Brain microvascular endothelial cell (primary cell): ENCODE results near the gene IL4R.

Experiments
- DNase-seq: peaks from one replicate; pipeline ENCODE4 v3.0.0-alpha.2; 2020
- H3K27ac ChIP-seq: fragments of 250-450 bp; sonication (Bioruptor Pico); 2 replicates; pipeline ENCODE4 v1.5.1; 2020; ENCODE audit warnings: mild to moderate bottlenecking, moderate library complexity
- H3K27me3 ChIP-seq: fragments of 250-450 bp; sonication (Bioruptor Pico); replicated peaks from 2 replicates; pipeline ENCODE4 v1.5.1; 2020; ENCODE audit warnings: mild to moderate bottlenecking
- H3K36me3 ChIP-seq: fragments of 250-450 bp; sonication (Bioruptor Pico); replicated peaks from 2 replicates; pipeline ENCODE4 v1.5.1; 2020; ENCODE audit warnings: mild to moderate bottlenecking
- H3K4me3 ChIP-seq: 2 replicates; pipeline ENCODE4 v1.5.1; 2011; ENCODE audit warnings: low read depth, mild to moderate bottlenecking, control low read depth, low read length, moderate library complexity
- in situ Hi-C: cut with HindIII; loops from 2 replicates; pipeline ENCODE4 v1.10.0; 2017; ENCODE audit warnings: low sequenced_read_pairs, low pct_ligation_motif_present
- TF ChIP-seq, protein P1 (sequence below): IDR thresholded peaks from 2 replicates; pipeline ENCODE4 v1.5.1; 2011; ENCODE audit warnings: low read depth, mild to moderate bottlenecking, moderate library complexity, low read length, control low read depth, inconsistent platforms; ENCODE audit errors: missing control alignments

The IL4R gene

DNA sequence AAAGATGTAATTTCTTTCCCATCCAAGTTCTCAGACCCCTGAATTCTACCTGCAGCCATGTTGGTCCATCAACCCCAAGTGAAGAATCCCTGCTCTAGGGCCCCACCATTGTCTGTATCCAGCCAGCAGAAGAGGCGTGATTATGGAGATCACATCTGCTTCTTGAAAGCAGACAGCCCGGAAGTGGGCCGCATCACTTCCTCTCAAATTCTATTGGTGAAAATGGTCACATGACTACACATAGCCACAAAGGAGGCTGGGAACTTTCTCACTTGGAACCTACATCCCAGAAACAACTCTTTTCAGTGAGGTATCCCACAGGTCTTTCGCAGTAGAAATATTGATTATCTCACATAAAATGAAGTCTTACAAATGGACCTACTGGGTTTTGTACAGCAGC, 40.1 kb downstream of the IL4R start:
- H3K27ac ChIP-seq: no peak overlapping the region

DNA sequence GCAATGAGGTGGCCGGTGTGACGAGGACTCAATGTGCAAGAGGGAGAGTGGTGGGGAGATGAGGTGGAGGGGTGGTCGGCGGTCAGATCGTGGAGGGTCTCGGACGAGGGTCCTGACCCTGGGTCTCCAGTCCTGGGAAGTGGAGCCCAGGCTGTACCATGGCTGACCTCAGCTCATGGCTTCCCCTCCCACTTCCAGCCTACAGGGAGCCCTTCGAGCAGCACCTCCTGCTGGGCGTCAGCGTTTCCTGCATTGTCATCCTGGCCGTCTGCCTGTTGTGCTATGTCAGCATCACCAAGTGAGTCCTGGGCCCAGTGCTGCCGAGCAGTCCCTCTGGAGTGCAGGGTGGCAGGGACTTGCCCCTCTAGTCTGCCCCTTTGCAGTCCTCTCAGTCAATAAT, 41.8 kb downstream of the IL4R start:
- Histone ChIP-seq H3K27me3 (no peaks in the 10 kb centered on the region), H3K4me3 (no peak overlapping the region), H3K36me3 (peaks cover 85% of the 10 kb centered on the region), H3K27ac (no peak overlapping the region)
- in situ Hi-C loops: no loop called here
- TF ChIP-seq, protein P1, sequence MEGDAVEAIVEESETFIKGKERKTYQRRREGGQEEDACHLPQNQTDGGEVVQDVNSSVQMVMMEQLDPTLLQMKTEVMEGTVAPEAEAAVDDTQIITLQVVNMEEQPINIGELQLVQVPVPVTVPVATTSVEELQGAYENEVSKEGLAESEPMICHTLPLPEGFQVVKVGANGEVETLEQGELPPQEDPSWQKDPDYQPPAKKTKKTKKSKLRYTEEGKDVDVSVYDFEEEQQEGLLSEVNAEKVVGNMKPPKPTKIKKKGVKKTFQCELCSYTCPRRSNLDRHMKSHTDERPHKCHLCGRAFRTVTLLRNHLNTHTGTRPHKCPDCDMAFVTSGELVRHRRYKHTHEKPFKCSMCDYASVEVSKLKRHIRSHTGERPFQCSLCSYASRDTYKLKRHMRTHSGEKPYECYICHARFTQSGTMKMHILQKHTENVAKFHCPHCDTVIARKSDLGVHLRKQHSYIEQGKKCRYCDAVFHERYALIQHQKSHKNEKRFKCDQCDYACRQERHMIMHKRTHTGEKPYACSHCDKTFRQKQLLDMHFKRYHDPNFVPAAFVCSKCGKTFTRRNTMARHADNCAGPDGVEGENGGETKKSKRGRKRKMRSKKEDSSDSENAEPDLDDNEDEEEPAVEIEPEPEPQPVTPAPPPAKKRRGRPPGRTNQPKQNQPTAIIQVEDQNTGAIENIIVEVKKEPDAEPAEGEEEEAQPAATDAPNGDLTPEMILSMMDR: peak; percentile 70
- peak; percentile 53 for DNase-seq

More for the DNA sequence above, 40.1 kb downstream of the IL4R start:
- TF ChIP-seq, protein P1: no peak
- H3K27me3 ChIP-seq: no peaks in the 10 kb centered on the region
- no peak overlapping the region for H3K4me3 ChIP-seq
- peaks cover 86% of the 10 kb centered on the region for H3K36me3 ChIP-seq
- no peak for DNase-seq
- in situ Hi-C loops: no loop called here

DNA sequence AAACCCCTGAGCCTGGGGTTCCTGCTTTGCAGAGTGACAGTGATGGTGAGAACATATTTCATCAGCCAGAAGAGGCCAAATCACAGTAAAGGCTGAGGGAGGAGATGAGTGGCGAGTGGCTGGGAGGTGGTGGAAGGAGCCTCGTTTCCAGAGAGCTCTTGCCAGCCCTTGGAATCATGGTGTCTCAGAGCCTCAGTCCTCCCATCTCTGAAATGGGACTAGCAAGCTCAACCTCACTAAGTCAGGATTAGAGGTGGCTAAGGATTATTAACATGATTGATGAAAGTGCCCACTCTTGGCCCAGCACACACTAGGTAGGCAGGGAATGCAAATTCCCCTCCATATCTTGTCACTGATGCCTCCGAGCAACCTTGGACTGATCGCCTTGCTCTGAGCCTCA, 43.0 kb downstream of the IL4R start:
- no peaks in the 10 kb centered on the region for H3K27me3 ChIP-seq
- no peak for DNase-seq
- H3K27ac ChIP-seq: no peak overlapping the region
- in situ Hi-C loops: no loop called here
- H3K4me3 ChIP-seq: no peak overlapping the region
- TF ChIP-seq, protein P1: no peak
- H3K36me3 ChIP-seq: peaks cover 82% of the 10 kb centered on the region

DNA sequence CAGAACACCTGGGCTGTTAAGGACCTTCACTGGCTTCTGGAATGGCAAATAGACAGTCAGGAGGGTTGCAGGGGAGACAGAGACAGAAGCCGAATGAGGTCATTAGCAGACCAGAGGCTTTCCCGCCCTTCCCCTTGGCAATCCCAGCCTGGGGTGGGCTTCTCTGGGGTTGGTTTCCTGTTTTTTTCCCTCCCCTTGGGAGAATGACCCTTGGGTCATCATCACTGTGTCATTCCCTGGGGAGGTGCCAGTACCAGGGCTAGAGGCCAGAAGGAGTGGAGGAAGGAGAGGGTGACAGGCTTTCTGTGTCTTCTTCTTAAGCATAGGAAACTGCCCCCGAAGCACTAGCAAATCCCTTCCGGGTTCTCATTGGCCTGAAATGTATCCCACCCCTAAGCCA, 45.3 kb downstream of the IL4R start:
- no peak for DNase-seq
- in situ Hi-C loops: no loop called here
- TF ChIP-seq, protein P1: no peak
- Histone ChIP-seq H3K36me3 (peaks cover 84% of the 10 kb centered on the region), H3K27me3 (no peaks in the 10 kb centered on the region), H3K4me3 (no peak overlapping the region), H3K27ac (no peak overlapping the region)

DNA sequence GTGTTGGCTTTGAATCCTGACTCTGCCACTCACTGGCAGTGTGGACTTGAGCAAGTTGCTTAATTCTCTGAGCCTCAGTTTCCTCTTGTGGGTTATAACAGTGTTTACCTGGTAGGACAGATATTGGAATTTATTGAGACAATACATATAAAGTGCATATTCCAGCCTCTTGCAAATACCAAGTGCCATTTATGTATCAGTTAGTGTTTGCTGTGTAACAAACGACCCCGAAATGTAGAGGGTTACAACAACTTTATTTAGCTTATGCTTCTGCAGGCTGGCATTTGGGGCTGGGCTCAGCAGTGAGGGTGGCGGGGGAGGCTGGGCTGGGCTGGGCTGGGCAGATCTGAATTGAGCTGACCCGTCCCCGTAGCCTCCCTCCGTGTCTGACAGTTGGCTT, 45.8 kb downstream of the IL4R start:
- peaks cover 80% of the 10 kb centered on the region for H3K36me3 ChIP-seq
- TF ChIP-seq, protein P1: no peak
- DNase-seq: no peak
- no peak overlapping the region for H3K4me3 ChIP-seq
- in situ Hi-C loops: no loop called here
- H3K27me3 ChIP-seq: no peaks in the 10 kb centered on the region
- no peak overlapping the region for H3K27ac ChIP-seq

DNA sequence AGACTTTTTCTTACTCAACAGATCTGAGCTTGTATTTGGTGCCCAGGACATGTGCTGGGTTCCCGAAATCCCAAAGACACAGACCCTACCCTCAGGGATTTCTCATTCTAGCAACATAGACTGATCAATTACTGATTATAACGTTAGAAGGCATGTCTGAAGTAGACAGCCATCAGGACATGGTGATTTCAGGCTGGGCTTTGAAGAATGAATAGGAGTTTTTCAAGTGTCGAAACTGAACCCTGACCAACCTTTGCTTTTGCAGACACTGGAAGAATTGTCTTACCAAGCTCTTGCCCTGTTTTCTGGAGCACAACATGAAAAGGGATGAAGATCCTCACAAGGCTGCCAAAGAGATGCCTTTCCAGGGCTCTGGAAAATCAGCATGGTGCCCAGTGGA, 48.2 kb downstream of the IL4R start:
- H3K36me3 ChIP-seq: peaks cover 59% of the 10 kb centered on the region

More for the DNA sequence above, 48.2 kb downstream of the IL4R start:
- TF ChIP-seq, protein P1: no peak
- in situ Hi-C loops: no loop called here
- DNase-seq: no peak
- H3K4me3 ChIP-seq: no peak overlapping the region
- H3K27me3 ChIP-seq: no peaks in the 10 kb centered on the region
- H3K27ac ChIP-seq: no peak overlapping the region
